GM19438 (cell line): ENCODE measurements around the gene GPR176.
"Not testable (repeated sequence)": the region's sequence is repeated elsewhere in the genome, so short reads cannot be mapped to it uniquely, and the experiment has no call there.

Source experiments
- ATAC-seq: cut with Tn5 transposase; IDR thresholded peaks from one replicate; pipeline ENCODE4 v1.9.1; 2021; ENCODE audit warnings: low read depth; ENCODE audit not compliant: unreplicated experiment

GPR176 gene

DNA sequence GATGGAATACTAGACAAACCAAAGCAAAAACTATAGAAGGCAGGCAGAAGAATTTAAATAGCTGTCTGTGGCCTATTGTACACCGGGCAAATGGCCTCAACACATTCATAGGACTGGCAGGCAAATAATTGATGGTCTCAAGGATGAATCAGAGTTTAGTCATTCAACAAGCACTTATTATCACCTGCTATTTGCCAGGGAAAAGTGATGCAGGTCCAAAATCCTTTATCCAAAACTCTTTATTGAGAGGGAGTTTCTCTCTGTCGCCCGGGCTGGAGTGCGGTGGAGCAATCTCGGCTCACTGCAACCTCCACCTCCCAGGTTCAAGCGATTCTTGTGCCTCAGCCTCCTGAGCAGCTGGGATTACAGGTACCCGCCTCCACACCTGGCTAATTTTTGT lies 16.1 kb upstream of the GPR176 start:
- ATAC-seq, result no peak

- no peak for ATAC-seq
These were observed 15.2 kb upstream of the GPR176 start for GRCh38 chr15:39935241-39935640.

DNA sequence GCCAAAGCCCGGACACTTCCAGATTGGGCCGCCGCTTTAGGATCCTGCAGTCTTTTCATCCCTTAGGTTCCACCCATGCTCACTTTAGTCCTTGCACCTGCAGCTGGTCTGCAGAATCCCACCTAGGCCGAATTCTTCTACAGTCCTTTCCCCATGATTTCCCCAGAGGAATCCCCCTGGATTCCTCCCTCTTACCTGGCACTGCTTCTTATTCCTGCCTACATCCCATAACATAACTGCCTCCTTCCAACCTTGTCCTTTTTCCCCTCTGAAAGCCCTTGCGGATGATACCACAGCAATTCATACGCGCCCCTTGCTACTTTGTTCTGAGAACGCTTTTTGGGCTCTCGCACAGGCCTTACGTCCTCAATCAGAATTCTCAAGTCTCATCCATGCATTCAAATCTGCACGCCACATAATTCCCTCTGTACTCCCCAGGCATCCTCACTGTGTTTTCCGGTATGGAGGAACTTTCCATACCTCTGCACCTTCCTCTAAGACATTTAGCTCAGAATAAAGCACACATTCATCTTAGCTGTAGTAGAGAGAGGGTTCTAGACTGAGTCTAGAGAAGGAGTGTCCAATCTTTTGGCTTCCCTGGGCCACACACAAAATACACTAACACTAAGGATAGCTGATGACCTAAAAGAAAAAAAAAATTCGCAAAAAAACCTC lies 14.5 kb upstream of the GPR176 start:
- peak; percentile 6 for ATAC-seq

- no peak for ATAC-seq
These were observed 11.5 kb upstream of the GPR176 start for GRCh38 chr15:39931615-39932014.

DNA sequence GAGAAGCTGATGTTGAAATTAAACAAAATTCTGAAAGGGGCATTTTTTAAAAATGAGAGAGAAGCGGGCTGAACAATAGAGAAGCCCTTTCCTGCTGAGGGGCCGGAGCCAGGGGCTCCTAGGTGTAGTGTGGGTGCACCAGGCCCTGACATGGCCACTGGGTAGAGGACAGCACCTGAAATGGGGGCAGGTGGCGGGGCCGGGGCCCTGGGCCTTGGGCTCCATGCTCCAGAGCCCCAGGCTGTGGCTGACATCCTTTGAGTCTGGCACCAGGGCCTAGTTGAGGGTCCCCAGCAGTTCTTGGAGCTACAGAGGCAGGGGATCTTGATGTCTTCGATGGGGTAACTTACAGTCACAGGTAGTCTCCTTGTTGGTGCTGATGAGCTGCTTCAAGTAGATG lies 6.5 kb upstream of the GPR176 start:
- ATAC-seq, result no peak

DNA sequence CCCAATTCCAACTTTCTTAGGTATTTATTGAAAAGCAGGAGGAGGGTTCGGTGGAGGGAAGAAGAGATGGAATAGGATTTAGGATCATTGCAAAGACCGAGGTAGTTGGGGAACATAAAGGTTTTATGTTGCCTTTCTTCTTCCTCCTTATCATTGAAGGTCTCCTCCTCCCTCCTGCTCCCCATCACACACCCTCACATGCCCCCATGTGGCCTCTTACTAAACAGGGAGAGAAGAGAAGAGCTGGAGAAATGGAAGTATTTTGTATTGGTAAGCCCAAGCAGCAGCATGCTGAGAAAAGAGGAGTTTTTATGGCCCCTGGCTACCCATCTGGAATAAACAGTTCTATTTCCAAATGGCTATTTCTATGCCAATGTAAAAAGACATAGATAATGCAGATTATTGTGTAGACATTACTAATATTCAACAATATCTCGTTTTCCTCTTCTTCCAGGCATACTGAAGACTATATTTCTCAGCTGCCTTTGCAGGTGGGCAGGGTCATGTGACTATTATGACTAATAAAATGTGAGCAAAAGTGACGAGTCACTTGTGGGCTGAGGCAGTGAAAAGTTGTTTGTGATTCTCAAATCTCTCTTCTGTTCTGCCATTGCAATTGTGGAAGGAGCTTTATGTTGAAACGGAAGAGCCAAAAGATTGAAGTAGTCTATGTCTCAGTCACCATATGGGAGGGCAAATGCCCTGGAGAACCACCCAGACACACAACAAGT lies 5.2 kb upstream of the GPR176 start:
- no peak for ATAC-seq

GRCh38 chr15:39924437-39924836 lies 4.4 kb upstream of the GPR176 start:
- ATAC-seq, result no peak

GRCh38 chr15:39922462-39923092 lies 2.5 kb upstream of the GPR176 start:
- ATAC-seq, result no peak

DNA sequence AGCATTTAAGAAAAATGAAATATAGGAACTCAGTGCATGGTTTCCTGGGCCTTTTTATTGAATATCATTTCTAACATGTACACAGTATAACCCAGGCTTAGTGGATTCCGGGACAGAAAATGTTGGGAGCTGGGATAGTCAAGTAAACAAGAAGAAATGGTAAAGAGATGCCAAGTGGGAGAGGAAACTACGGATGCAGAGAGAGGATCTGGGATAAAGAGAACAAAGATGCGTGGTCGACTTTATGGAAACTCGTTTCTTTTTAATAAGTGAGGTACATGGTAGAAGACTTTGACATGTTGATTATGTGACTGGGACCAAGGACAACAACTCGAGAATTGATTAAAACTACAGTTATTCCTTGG lies 1.2 kb upstream of the GPR176 start:
- ATAC-seq, result no peak

DNA sequence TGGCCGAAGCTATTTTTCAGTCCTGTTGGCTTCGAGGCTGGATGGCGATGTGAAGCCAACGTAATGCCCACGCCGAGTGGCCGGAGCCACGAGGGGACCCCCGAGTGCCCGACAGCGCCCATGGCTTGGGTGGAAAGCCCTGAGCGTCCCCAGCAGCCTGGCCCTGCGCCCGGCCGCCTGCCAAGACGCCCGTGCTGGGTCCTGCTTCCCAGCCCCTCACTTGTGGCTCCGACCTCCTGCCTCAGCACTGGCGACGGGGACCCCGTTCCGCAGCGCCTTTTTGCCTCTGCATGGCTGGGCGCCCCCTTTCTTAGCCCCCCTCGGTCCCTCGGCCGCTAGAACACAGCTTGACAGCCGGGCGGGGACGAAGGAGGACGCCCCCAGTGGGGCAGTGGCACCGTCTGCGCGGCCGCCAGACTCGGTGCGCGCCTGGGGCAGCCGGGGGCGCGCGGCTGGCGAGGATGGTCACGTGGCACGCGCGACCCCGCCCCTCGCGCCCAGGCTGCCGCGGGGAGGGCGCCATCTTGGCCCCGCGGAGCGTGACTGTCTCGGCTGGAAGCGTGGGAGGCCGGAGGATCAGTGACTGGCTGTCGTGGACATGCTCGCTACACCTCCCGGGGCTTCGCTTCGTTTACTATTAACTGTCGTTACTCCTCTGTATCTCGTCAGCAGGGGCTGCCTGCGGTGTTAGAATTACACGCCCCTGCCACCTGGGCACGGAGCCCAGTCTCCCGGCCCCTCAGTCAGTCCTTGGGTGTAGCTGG lies 626 bp upstream of the GPR176 start:
- ATAC-seq, result peak; percentile 82

- ATAC-seq, result no peak
These were observed 687 bp downstream of the GPR176 start for GRCh38 chr15:39919411-39919747.

DNA sequence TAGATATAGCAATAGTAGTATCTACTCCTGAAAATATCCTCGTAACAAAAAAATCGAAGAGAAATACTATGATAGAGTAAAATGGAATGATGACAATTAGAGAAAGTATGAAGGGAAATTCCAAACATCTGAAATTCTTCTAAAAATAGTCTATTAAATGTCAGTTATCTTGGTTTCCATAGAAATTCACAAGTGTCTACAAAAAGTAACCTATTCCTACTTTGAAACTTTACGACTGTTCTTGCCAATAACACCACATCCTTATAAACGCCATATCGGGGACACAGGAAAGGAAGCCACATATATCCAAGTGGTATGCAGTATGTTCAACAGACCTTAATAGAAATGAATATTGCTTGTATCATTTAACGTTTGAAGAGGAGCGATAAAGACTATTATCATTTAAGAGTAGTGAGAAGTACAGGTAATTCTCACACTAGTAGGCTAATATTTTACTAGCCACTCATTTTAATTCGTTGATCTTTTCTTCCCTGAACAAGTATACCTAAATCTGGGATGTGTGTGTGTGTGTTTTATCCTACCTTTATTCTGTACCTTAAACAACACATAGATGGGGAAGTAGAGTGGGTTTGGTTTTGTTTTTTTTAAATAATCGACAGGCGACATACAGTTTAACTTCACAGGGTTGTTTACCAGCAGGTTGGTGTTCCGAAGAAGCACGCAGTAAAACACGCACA lies 1.2 kb downstream of the GPR176 start:
- ATAC-seq, result no peak

- ATAC-seq, result no peak
These were observed 5.1 kb downstream of the GPR176 start for GRCh38 chr15:39914977-39915376.

- no peak for ATAC-seq
These were observed 11.1 kb downstream of the GPR176 start for GRCh38 chr15:39909007-39909406.

DNA sequence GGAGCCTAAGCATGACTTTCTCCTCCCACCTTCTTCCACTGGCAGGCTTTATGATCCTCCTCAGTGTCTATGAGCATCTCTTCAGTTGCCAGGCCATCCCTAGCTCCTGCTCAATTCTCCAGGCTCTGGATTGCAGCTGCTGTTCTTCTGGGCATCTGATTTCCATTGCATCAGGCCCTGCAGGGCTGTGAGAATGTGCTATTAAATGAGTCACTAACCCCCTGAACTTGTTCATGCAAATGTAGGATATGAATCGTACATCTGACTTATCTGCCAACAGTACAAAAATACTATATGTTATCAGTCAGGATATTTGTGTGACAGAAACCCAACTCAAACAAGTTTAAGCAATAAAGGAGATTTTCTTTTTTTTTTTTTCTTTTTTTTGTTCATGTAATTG lies 11.9 kb downstream of the GPR176 start:
- no peak for ATAC-seq

GRCh38 chr15:39907216-39907615 lies 12.8 kb downstream of the GPR176 start:
- no peak for ATAC-seq

GRCh38 chr15:39904115-39904514 lies 16.0 kb downstream of the GPR176 start:
- no peak for ATAC-seq

DNA sequence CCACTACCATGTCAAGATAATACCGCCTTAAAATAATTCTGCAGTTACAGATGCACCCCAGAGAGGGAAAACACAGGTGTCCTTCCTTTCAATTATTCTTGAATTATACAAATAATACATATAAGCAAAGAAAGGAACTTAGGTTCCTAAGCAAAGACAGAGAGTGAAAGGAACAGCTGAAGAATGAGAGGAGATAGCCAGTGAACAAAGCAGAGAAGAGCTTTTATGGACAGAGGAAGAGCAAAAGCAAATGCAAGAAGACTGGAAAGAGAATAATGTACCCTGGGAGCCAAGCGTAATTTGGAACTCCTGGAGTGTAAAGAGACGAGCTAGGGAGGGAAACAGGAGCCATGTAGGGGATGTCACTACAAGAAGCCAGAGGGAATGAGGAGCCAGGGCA lies 21.7 kb downstream of the GPR176 start:
- ATAC-seq, result no peak

- ATAC-seq, result no peak
These were observed 23.2 kb downstream of the GPR176 start for GRCh38 chr15:39896846-39897245.

GRCh38 chr15:39896101-39896500 lies 24.0 kb downstream of the GPR176 start:
- ATAC-seq, result no peak

DNA sequence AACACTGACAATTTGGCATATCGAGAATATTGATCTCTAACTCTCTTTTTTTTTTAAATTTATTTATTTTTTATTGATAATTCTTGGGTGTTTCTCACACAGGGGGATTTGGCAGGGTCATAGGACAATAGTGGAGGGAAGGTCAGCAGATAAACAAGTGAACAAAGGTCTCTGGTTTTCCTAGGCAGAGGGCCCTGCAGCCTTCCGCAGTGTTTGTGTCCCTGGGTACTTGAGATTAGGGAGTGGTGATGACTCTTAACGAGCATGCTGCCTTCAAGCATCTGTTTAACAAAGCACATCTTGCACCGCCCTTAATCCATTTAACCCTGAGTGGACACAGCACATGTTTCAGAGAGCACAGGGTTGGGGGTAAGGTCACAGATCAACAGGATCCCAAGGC lies 27.0 kb downstream of the GPR176 start:
- not testable (repeated sequence) for ATAC-seq
